H9 (cell line): ENCODE measurements around the gene MRGPRG. TPM values are rescaled to one million over a fixed set of nuclear protein-coding genes. Genes with fewer than 3 reads are reported as not detected.

Experiments
- DNase-seq: peaks from one replicate; pipeline ENCODE4 v3.0.0-alpha.2; 2017
- H2AFZ ChIP-seq: one replicate; pipeline ENCODE4 v1.6.1; 2013; ENCODE audit warnings: mild to moderate bottlenecking, low read length, control low read depth, moderate library complexity
- H2AK5ac ChIP-seq: 2 replicates; pipeline ENCODE4 v1.6.1; 2013; ENCODE audit warnings: low read length, control low read depth, mixed read lengths; ENCODE audit not compliant: insufficient read length
- H2BK120ac ChIP-seq: one replicate; pipeline ENCODE4 v1.6.1; 2013; ENCODE audit warnings: low read depth, mild to moderate bottlenecking, low read length, control low read depth, inconsistent platforms; ENCODE audit not compliant: poor library complexity, severe bottlenecking
- H2BK12ac ChIP-seq: 2 replicates; pipeline ENCODE4 v1.6.1; 2013; ENCODE audit warnings: low read length, control low read depth, mixed read lengths, low read depth; ENCODE audit not compliant: insufficient read length
- H2BK15ac ChIP-seq: 2 replicates; pipeline ENCODE4 v1.6.1; 2013; ENCODE audit warnings: low read depth, low read length, control low read depth
- H2BK20ac ChIP-seq: one replicate; pipeline ENCODE4 v1.6.1; 2013; ENCODE audit warnings: low read depth, mild to moderate bottlenecking, low read length, control low read depth, inconsistent platforms; ENCODE audit not compliant: poor library complexity, severe bottlenecking
- H2BK5ac ChIP-seq: 2 replicates; pipeline ENCODE4 v1.6.1; 2013; ENCODE audit warnings: low read length, control low read depth, mixed read lengths; ENCODE audit not compliant: insufficient read length
- H3K14ac ChIP-seq: 2 replicates; pipeline ENCODE4 v1.6.1; 2013; ENCODE audit warnings: low read length, control low read depth; ENCODE audit not compliant: insufficient read depth
- H3K18ac ChIP-seq: 2 replicates; pipeline ENCODE4 v1.6.1; 2013; ENCODE audit warnings: low read depth, mild to moderate bottlenecking, mixed read lengths, low read length, control low read depth; ENCODE audit not compliant: insufficient read length
- H3K23ac ChIP-seq: 2 replicates; pipeline ENCODE4 v1.6.1; 2013; ENCODE audit warnings: low read length, control low read depth, mixed read lengths, low read depth; ENCODE audit not compliant: insufficient read length
- H3K23me2 ChIP-seq: 2 replicates; pipeline ENCODE4 v1.6.1; 2013; ENCODE audit warnings: low read depth, mild to moderate bottlenecking, mixed read lengths, low read length, control low read depth; ENCODE audit not compliant: insufficient read length, poor library complexity, severe bottlenecking
- H3K27ac ChIP-seq: 2 replicates; pipeline ENCODE4 v1.5.1; 2013; ENCODE audit warnings: low read length, control low read depth, mixed read lengths, low read depth; ENCODE audit not compliant: insufficient read length
- H3K27me3 ChIP-seq: 2 replicates; pipeline ENCODE4 v1.6.1; 2013; ENCODE audit warnings: low read length, control low read depth, inconsistent platforms; ENCODE audit not compliant: insufficient read depth
- H3K4ac ChIP-seq: 2 replicates; pipeline ENCODE4 v1.6.1; 2013; ENCODE audit warnings: low read depth, mild to moderate bottlenecking, control low read depth, inconsistent platforms, low read length, moderate library complexity
- H3K4me1 ChIP-seq: 2 replicates; pipeline ENCODE4 v1.6.1; 2013; ENCODE audit warnings: low read length, control low read depth, inconsistent platforms; ENCODE audit not compliant: insufficient read depth
- H3K4me2 ChIP-seq: 2 replicates; pipeline ENCODE4 v1.6.1; 2013; ENCODE audit warnings: low read length, control low read depth, mixed read lengths; ENCODE audit not compliant: insufficient read length, insufficient read depth
- H3K56ac ChIP-seq: 2 replicates; pipeline ENCODE4 v1.6.1; 2013; ENCODE audit warnings: low read depth, mild to moderate bottlenecking, mixed read lengths, low read length, control low read depth; ENCODE audit not compliant: insufficient read length
- H3K79me1 ChIP-seq: 2 replicates; pipeline ENCODE4 v1.6.1; 2013; ENCODE audit warnings: low read depth, mild to moderate bottlenecking, moderate library complexity, low read length, control low read depth, inconsistent platforms; ENCODE audit not compliant: insufficient read depth, poor library complexity, severe bottlenecking
- H3K79me2 ChIP-seq: 2 replicates; pipeline ENCODE4 v1.6.1; 2013; ENCODE audit warnings: low read length, control low read depth, inconsistent platforms; ENCODE audit not compliant: insufficient read depth
- H3K9ac ChIP-seq: 2 replicates; pipeline ENCODE4 v1.6.1; 2013; ENCODE audit warnings: low read length, control low read depth, mixed read lengths; ENCODE audit not compliant: insufficient read length; ENCODE audit errors: extremely low read depth
- H3K9me3 ChIP-seq: one replicate; pipeline ENCODE4 v1.6.1; 2013; ENCODE audit warnings: low read depth, low read length, inconsistent platforms; ENCODE audit not compliant: control insufficient read depth
- H3T11ph ChIP-seq: one replicate; pipeline ENCODE4 v1.6.1; 2013; ENCODE audit warnings: mild to moderate bottlenecking, low read length, control low read depth, inconsistent platforms
- H4K20me1 ChIP-seq: one replicate; pipeline ENCODE4 v1.6.1; 2013; ENCODE audit not compliant: control insufficient read depth, insufficient read length, insufficient read depth
- H4K5ac ChIP-seq: 2 replicates; pipeline ENCODE4 v1.6.1; 2013; ENCODE audit warnings: low read depth, mild to moderate bottlenecking, mixed read lengths, low read length, control low read depth; ENCODE audit not compliant: insufficient read length
- H4K8ac ChIP-seq: replicated peaks from 2 replicates; pipeline ENCODE4 v1.6.1; 2013; ENCODE audit warnings: low read length, control low read depth, mixed read lengths, low read depth; ENCODE audit not compliant: insufficient read length
- H4K91ac ChIP-seq: 2 replicates; pipeline ENCODE4 v1.6.1; 2013; ENCODE audit warnings: low read depth, mild to moderate bottlenecking, moderate library complexity, mixed read lengths, low read length, control low read depth; ENCODE audit not compliant: insufficient read length
- H3K27ac Mint-ChIP-seq, 3 experiments: 2 replicates in 2 of 3; 3 replicates in 1 of 3; pipeline ENCODE4 v1.8.0; 2020 to 2021; ENCODE audit warnings: mixed read lengths in 3 of 3, mild to moderate bottlenecking in 1 of 3, moderate library complexity in 1 of 3
- H3K27me3 Mint-ChIP-seq: 2 replicates; pipeline ENCODE4 v1.8.0; 2021; ENCODE audit warnings: low read depth, mild to moderate bottlenecking, moderate library complexity, mixed read lengths
- H3K36me3 Mint-ChIP-seq, 3 experiments: 2 replicates in 2 of 3; 3 replicates in 1 of 3; pipeline ENCODE4 v1.8.0; 2020 to 2021; ENCODE audit warnings: low read depth in 3 of 3, mixed read lengths in 3 of 3; ENCODE audit not compliant: insufficient read depth in 1 of 3
- H3K4me1 Mint-ChIP-seq, 2 experiments: 2 replicates each; pipeline ENCODE4 v1.8.0; 2020; ENCODE audit warnings: mixed read lengths in 2 of 2
- H3K4me3 Mint-ChIP-seq, 2 experiments: 2 replicates in 1 of 2; 3 replicates in 1 of 2; pipeline ENCODE4 v1.8.0; 2020 to 2021; ENCODE audit warnings: mild to moderate bottlenecking in 2 of 2, mixed read lengths in 2 of 2, moderate library complexity in 1 of 2
- H3K9me3 Mint-ChIP-seq, 2 experiments: 2 replicates in 1 of 2; 3 replicates in 1 of 2; pipeline ENCODE4 v1.8.0; 2020; ENCODE audit warnings: mild to moderate bottlenecking in 2 of 2, mixed read lengths in 2 of 2, moderate library complexity in 1 of 2
- CTCF ChIP-seq: fragments of 200-600 bp; sonication (generic); conservative IDR thresholded peaks from 3 replicates; pipeline ENCODE4 v1.8.0; 2021; ENCODE audit warnings: antibody characterized with exemption, mild to moderate bottlenecking
- total RNA-seq: library from RNA; stranded (reverse); gene quantifications from 2 replicates; pipeline ENCODE4 v1.2.1, GENCODE V29; 2021

The MRGPRG gene
- total RNA-seq, 1 experiment from 2014 or later: not detected

DNA sequence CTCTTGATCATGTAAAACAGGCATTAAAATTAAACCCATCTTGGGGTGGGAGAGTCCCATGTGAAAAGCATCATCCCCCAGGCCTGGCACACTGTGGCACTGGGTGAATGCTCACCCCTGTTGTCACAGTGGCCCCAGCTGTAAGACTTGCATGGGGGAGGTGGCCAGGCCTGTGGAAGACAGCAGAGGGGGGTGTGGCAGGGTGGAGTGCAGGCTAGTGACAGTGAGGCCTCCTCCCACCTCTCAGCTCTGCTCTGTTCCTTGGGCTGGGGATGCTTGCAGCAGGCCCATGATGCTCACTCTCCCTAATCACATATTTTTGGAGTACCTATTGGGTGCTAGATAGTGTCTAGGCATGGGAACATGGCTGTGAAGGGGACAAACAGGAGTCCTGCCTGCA is 43.4 kb downstream of the MRGPRG start:
- Histone ChIP-seq H4K5ac (no peak overlapping the region), H3K9me3 (no peaks in the 10 kb centered on the region), H3K4me1 (no peaks in the 10 kb centered on the region), H2BK120ac (no peak overlapping the region), H3T11ph (no peak overlapping the region), H2AK5ac (no peak overlapping the region), H3K14ac (no peak overlapping the region), H3K9ac (no peak overlapping the region), H2BK5ac (no peak overlapping the region), H3K27me3 (peaks cover 2% of the 10 kb centered on the region; the same call in 1 of the 2 replicates), H3K4me2 (no peak overlapping the region), H2BK12ac (no peak overlapping the region), H3K27ac (no peak overlapping the region), H4K20me1 (no peaks in the 10 kb centered on the region), H4K8ac (no peak overlapping the region), H3K18ac (no peak overlapping the region), H4K91ac (no peak overlapping the region), H3K23me2 (no peaks in the 10 kb centered on the region), H2BK15ac (no peak overlapping the region), H3K79me2 (no peaks in the 10 kb centered on the region), H2AFZ (no peak overlapping the region), H3K56ac (no peak overlapping the region), H2BK20ac (no peak overlapping the region), H3K23ac (no peak overlapping the region), H3K79me1 (no peaks in the 10 kb centered on the region), H3K4ac (no peak overlapping the region)
- no peak for DNase-seq
- Mint-ChIP-seq H3K27ac (no peak overlapping the region; a peak in 1 of 7 replicates), H3K36me3 (peaks cover 0 to 5% (median 3%) of the 10 kb centered on the region in 3 experiments; a peak in 1 of 7 replicates), H3K4me1 (no peaks in the 10 kb centered on the region), H3K27me3 (peaks cover 28% of the 10 kb centered on the region), H3K9me3 (peaks cover 3 to 14% of the 10 kb centered on the region in 2 experiments; a peak in 3 of 5 replicates), H3K4me3 (no peak overlapping the region)
- no peak for TF ChIP-seq CTCF
